GM19468 (cell line): ENCODE measurements around the gene PRICKLE4.

Source experiments
- ATAC-seq: cut with Tn5 transposase; IDR thresholded peaks from one replicate; pipeline ENCODE4 v1.9.1; 2021; ENCODE audit warnings: mild to moderate bottlenecking, moderate library complexity, moderate number of reproducible peaks; ENCODE audit not compliant: unreplicated experiment; ENCODE audit errors: extremely low read depth

The PRICKLE4 gene

GRCh38 chr6:41780551-41781365 is at the start of gene PRICKLE4:
PRICKLE4 (plus strand) TSS chr6:41780782; CDS start chr6:41783474, 2,692 bp downstream.
- no peak for ATAC-seq

- no peak for ATAC-seq
Measured at GRCh38 chr6:41731561-41732086, 49.0 kb upstream of the PRICKLE4 start.

- no peak for ATAC-seq
Measured at GRCh38 chr6:41732149-41732548, 48.4 kb upstream of the PRICKLE4 start.

- peak; percentile 12 for ATAC-seq
Measured at GRCh38 chr6:41732591-41733359, 47.8 kb upstream of the PRICKLE4 start.

GRCh38 chr6:41733360-41733706 is 47.2 kb upstream of the PRICKLE4 start:
- no peak for ATAC-seq

GRCh38 chr6:41733707-41734665 is 46.6 kb upstream of the PRICKLE4 start:
- no peak for ATAC-seq

GRCh38 chr6:41734666-41735426 is 45.7 kb upstream of the PRICKLE4 start:
- ATAC-seq = no peak

- peak; percentile 47 for ATAC-seq
Measured at GRCh38 chr6:41735427-41736185, 45.0 kb upstream of the PRICKLE4 start, which contains the start of gene TFEB. TFEB (minus strand) TSS chr6:41735608; CDS start chr6:41691213, 44,395 bp downstream.

- ATAC-seq = no peak
Measured at GRCh38 chr6:41736186-41736733, 44.3 kb upstream of the PRICKLE4 start.

GRCh38 chr6:41736800-41737555 is 43.6 kb upstream of the PRICKLE4 start:
- no peak for ATAC-seq

- no peak for ATAC-seq
Measured at GRCh38 chr6:41737591-41738130, 42.9 kb upstream of the PRICKLE4 start.

- no peak for ATAC-seq
Measured at GRCh38 chr6:41739041-41739440, 41.5 kb upstream of the PRICKLE4 start.

GRCh38 chr6:41740366-41741162 is 40.0 kb upstream of the PRICKLE4 start:
- ATAC-seq = no peak

- no peak for ATAC-seq
Measured at GRCh38 chr6:41741625-41742490, 38.7 kb upstream of the PRICKLE4 start.

GRCh38 chr6:41743406-41744235 is 37.0 kb upstream of the PRICKLE4 start:
- no peak for ATAC-seq
